Lower lobe of right lung (tissue), 2 donors: ENCODE measurements around the gene RASGRF2. TPM values are rescaled to one million over a fixed set of nuclear protein-coding genes. Genes with fewer than 3 reads are reported as not detected.

Experiments used
- ATAC-seq, 2 donors: fragments of 200-7000 bp; cut with Tn5 transposase; one replicate each; pipeline ENCODE4 v1.9.1; 2020 to 2022; ENCODE audit warnings: mild to moderate bottlenecking in 2 of 2, moderate library complexity in 2 of 2
- DNase-seq: peaks from one replicate; pipeline ENCODE4 v3.0.0-alpha.2; 2020
- H3K27ac ChIP-seq: fragments of 200-600 bp; one replicate; pipeline ENCODE4 v1.8.0; 2022
- H3K27me3 ChIP-seq: fragments of 200-600 bp; one replicate; pipeline ENCODE4 v1.8.0; 2022; ENCODE audit warnings: low read depth
- H3K36me3 ChIP-seq: fragments of 200-600 bp; one replicate; pipeline ENCODE4 v1.8.0; 2022; ENCODE audit warnings: mild to moderate bottlenecking
- H3K4me1 ChIP-seq: fragments of 200-600 bp; one replicate; pipeline ENCODE4 v1.8.0; 2022
- H3K4me3 ChIP-seq: fragments of 200-600 bp; one replicate; pipeline ENCODE4 v1.8.0; 2022; ENCODE audit warnings: mild to moderate bottlenecking
- H3K9me3 ChIP-seq: fragments of 200-600 bp; one replicate; pipeline ENCODE4 v1.8.0; 2022
- intact Hi-C: fragments of 100-400 bp; cut with DNase I; formaldehyde crosslinking; loops from one replicate; pipeline ENCODE4 v1.11.0; 2022
- total RNA-seq: library from RNA; stranded (reverse); fragmentation: NEBNext Ultra II Directional; extraction: Animal tissue kit (Norgen Biotek cat#: 25700); gene quantifications from one replicate; pipeline ENCODE4 v1.2.1, GENCODE V29; 2021
- TF ChIP-seq, protein P1 (sequence below): fragments of 200-600 bp; IDR thresholded peaks from one replicate; pipeline ENCODE4 v1.8.0; 2022; ENCODE audit warnings: antibody characterized with exemption, mild to moderate bottlenecking
- donor health status: DM: no; HTN: yes; CAD: no; lungs with severe emphysema.

RASGRF2 gene
- total RNA-seq, 1 donor from 2014 or later, result 6.7 TPM

DNA sequence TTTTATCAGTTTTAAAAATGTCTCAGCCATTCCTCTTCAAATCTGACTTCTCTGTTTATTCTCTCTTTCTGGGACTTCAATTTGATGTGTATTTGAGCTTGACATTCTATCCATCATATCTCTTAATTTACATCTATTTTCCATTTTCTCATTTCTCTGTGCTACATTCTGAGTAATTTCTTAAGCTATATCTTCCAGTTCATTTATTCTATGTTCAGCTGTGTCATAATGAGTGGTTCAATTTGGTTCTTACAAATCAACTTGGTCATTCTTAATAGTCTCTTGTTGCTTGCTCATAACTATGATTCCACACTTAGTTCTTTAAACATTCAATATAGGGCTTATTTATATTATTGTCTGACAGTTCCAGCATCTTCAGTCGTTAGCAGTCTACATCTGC, 289.8 kb downstream of the RASGRF2 start:
- Histone ChIP-seq H3K27ac (no peak overlapping the region), H3K9me3 (no peaks in the 10 kb centered on the region), H3K36me3 (no peaks in the 10 kb centered on the region), H3K4me1 (no peaks in the 10 kb centered on the region), H3K4me3 (no peak overlapping the region), H3K27me3 (no peaks in the 10 kb centered on the region)
- DNase-seq (no peak), ATAC-seq (no peak)
- intact Hi-C loops, result no loop called here
- TF ChIP-seq, protein P1, sequence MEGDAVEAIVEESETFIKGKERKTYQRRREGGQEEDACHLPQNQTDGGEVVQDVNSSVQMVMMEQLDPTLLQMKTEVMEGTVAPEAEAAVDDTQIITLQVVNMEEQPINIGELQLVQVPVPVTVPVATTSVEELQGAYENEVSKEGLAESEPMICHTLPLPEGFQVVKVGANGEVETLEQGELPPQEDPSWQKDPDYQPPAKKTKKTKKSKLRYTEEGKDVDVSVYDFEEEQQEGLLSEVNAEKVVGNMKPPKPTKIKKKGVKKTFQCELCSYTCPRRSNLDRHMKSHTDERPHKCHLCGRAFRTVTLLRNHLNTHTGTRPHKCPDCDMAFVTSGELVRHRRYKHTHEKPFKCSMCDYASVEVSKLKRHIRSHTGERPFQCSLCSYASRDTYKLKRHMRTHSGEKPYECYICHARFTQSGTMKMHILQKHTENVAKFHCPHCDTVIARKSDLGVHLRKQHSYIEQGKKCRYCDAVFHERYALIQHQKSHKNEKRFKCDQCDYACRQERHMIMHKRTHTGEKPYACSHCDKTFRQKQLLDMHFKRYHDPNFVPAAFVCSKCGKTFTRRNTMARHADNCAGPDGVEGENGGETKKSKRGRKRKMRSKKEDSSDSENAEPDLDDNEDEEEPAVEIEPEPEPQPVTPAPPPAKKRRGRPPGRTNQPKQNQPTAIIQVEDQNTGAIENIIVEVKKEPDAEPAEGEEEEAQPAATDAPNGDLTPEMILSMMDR, result no peak

DNA sequence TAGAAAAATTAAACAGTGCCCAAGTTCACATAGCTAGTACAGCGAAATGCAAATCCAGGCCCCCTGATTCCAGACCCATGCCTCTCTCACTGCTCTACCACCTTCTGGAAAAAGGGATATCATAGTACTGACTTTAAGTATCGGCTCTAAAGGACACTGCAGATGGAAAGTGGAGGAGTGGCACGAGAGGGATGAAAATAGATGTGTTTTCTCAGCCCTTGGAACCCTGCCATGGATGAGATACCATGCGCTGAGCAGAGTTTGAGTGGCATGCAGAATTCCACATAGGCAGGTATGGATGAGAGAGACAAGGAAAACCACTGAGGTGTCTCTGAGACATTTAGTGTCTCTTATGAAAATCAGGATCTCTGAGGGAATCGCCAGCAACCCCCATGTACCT, 291.8 kb downstream of the RASGRF2 start:
- no peak overlapping the region for H3K4me3 ChIP-seq

DNA sequence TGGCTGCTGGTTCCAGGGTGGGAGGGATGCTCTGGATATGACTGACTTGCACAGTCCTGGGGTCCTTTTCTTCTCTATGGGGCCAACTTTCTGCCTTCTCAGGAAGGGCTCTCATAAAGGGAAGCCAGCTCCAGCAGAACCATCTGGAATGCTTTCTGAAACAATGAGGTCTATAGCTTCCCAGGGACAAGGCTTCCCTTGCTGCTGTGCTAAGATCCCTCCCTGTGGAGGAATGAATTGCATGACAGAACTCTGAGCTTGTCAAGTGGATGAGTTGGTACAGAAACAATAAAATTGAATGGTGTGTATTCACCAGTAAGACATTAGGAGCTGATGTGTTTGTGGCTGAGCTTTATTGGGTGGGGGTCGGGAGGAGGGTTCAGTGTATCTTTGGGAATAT, 292.7 kb downstream of the RASGRF2 start:
- Histone ChIP-seq H3K4me1 (no peaks in the 10 kb centered on the region), H3K9me3 (no peaks in the 10 kb centered on the region), H3K27me3 (no peaks in the 10 kb centered on the region), H3K27ac (no peak overlapping the region), H3K4me3 (no peak overlapping the region), H3K36me3 (no peaks in the 10 kb centered on the region)
- ATAC-seq (no peak), DNase-seq (no peak)
- TF ChIP-seq, protein P1, result no peak
- intact Hi-C loops, result no loop called here

More for the DNA sequence above, 291.8 kb downstream of the RASGRF2 start:
- Histone ChIP-seq H3K36me3 (no peaks in the 10 kb centered on the region), H3K27me3 (no peaks in the 10 kb centered on the region), H3K4me1 (no peaks in the 10 kb centered on the region), H3K9me3 (no peaks in the 10 kb centered on the region), H3K27ac (no peak overlapping the region)
- TF ChIP-seq, protein P1, result no peak
- DNase-seq (no peak), ATAC-seq (no peak)
- intact Hi-C loops, result no loop called here

DNA sequence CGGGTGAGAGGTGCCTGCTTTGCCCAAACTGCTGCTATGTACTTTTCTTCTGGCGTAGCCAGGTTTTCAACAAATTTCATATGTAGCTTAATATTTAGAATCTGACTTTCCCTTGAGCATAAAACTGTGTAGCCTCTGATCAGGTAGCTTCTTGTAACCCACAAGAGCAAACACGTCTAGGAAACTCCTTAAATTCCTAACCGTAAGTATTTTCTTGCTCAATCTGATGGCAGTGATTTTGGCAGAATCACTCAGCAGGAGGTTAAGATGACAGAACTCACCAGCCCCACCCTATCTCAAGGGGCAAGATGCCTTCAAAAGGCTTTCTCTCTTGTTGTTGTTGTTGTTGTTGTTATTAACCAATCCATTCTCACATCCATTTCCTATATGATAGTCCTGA, 293.7 kb downstream of the RASGRF2 start:
- no peak overlapping the region for H3K27ac ChIP-seq
- H3K4me3 ChIP-seq, result no peak overlapping the region
- intact Hi-C loops, result no loop called here
- TF ChIP-seq, protein P1, result no peak
- H3K9me3 ChIP-seq, result no peaks in the 10 kb centered on the region
- ATAC-seq (no peak), DNase-seq (no peak)
- H3K4me1 ChIP-seq, result no peaks in the 10 kb centered on the region
- no peaks in the 10 kb centered on the region for H3K36me3 ChIP-seq
- H3K27me3 ChIP-seq, result no peaks in the 10 kb centered on the region

DNA sequence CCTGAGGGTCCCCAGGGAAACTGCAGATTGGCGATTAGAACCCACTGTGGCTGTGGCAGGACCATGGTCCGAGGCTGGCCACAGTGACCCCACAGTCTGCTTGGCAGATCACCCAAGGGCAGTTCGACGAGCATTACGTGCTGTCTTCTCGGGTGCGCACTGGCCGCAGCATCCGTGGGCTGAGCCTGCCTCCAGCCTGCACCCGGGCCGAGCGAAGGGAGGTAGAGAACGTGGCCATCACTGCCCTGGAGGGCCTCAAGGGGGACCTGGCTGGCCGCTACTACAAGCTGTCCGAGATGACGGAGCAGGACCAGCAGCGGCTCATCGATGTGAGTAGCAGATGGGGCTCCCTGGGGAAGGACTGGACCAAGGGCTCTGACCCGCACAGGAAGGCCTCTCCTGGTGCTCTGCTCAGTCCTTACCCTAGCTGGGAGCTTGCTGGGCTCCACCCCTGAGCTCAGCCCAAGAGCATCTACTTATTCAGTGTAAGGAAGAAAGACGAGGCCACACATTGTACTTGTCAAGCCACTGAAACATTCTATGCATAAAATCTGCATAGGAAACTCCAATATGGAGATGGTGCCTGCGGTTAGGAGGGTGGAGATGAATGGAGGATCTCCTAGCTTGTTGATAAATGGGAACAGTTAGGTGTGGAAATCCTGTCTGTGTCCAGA, 294.9 kb downstream of the RASGRF2 start:
- Histone ChIP-seq H3K36me3 (no peaks in the 10 kb centered on the region), H3K27ac (no peak overlapping the region), H3K4me1 (no peaks in the 10 kb centered on the region), H3K27me3 (no peaks in the 10 kb centered on the region), H3K9me3 (no peaks in the 10 kb centered on the region), H3K4me3 (no peak overlapping the region)
- ATAC-seq, result no peak
- intact Hi-C loops, result no loop called here
- TF ChIP-seq, protein P1, result no peak
- no peak for DNase-seq
